HepG2 (cell line): ENCODE measurements around the gene KLF12. TPM values are rescaled to one million over a fixed set of nuclear protein-coding genes. Genes with fewer than 3 reads are reported as not detected.

Experiments used
- AHDC1 ChIP-seq: sonication (generic); formaldehyde crosslinking; IDR thresholded peaks from 2 replicates; pipeline ENCODE4 v1.5.1; 2020; ENCODE audit warnings: mild to moderate bottlenecking, missing genetic modification reagents, borderline replicate concordance
- ARID5B ChIP-seq: IDR thresholded peaks from 2 replicates; pipeline ENCODE4 v1.4.0; 2020; ENCODE audit warnings: mild to moderate bottlenecking, missing genetic modification reagents
- ARNT2 ChIP-seq: sonication (generic); formaldehyde crosslinking; IDR thresholded peaks from 2 replicates; pipeline ENCODE4 v1.8.0; 2022; ENCODE audit warnings: mild to moderate bottlenecking, low read depth, missing genetic modification reagents, moderate library complexity
- ATAD3A ChIP-seq: sonication (generic); formaldehyde crosslinking; IDR thresholded peaks from 2 replicates; pipeline ENCODE4 v1.4.0; 2020; ENCODE audit warnings: missing genetic modification reagents
- FOXP4 ChIP-seq: sonication (generic); formaldehyde crosslinking; IDR thresholded peaks from 2 replicates; pipeline ENCODE4 v1.4.0; 2020; ENCODE audit warnings: missing genetic modification reagents
- HMG20A ChIP-seq: IDR thresholded peaks from 2 replicates; pipeline ENCODE4 v1.6.1; 2016; ENCODE audit warnings: borderline replicate concordance
- MEF2D ChIP-seq: sonication (generic); formaldehyde crosslinking; IDR thresholded peaks from 2 replicates; pipeline ENCODE4 v1.5.1; 2020; ENCODE audit warnings: mild to moderate bottlenecking, missing genetic modification reagents
- MXI1 ChIP-seq: IDR thresholded peaks from 3 replicates; pipeline ENCODE4 v1.6.1; 2012; ENCODE audit warnings: low read depth, low read length, inconsistent platforms, borderline replicate concordance
- NR2F2 ChIP-seq: IDR thresholded peaks from 2 replicates; pipeline ENCODE4 v1.6.1; 2012; ENCODE audit warnings: low read depth, inconsistent platforms, borderline replicate concordance
- NR2F6 ChIP-seq, 2 experiments: IDR thresholded peaks; 2 replicates each; pipeline ENCODE4 v1.6.1; 2016; ENCODE audit warnings: antibody characterized with exemption in 1 of 2, mild to moderate bottlenecking in 1 of 2
- PITX1 ChIP-seq: sonication (generic); formaldehyde crosslinking; IDR thresholded peaks from 2 replicates; pipeline ENCODE4 v1.5.1; 2020; ENCODE audit warnings: mild to moderate bottlenecking, missing genetic modification reagents
- RARA ChIP-seq: IDR thresholded peaks from 2 replicates; pipeline ENCODE4 v1.6.1; 2016; ENCODE audit warnings: missing genetic modification reagents, missing compliant biosample characterization
- RCOR2 ChIP-seq: IDR thresholded peaks from 2 replicates; pipeline ENCODE4 v1.6.1; 2016; ENCODE audit warnings: missing biosample characterization, missing genetic modification reagents
- REPIN1 ChIP-seq: sonication (generic); formaldehyde crosslinking; IDR thresholded peaks from 2 replicates; pipeline ENCODE4 v1.8.0; 2022; ENCODE audit warnings: missing genetic modification reagents, low read depth, mild to moderate bottlenecking, borderline replicate concordance
- RFX5 ChIP-seq: IDR thresholded peaks from 2 replicates; pipeline ENCODE4 v1.6.1; 2011; ENCODE audit warnings: low read depth, low read length, improper control_type of control experiment
- SALL1 ChIP-seq: sonication (generic); formaldehyde crosslinking; IDR thresholded peaks from 2 replicates; pipeline ENCODE4 v1.8.0; 2022; ENCODE audit warnings: mild to moderate bottlenecking, missing genetic modification reagents
- SRY ChIP-seq: sonication (generic); formaldehyde crosslinking; IDR thresholded peaks from 2 replicates; pipeline ENCODE4 v1.8.0; 2022; ENCODE audit warnings: mild to moderate bottlenecking, missing genetic modification reagents
- ZBTB20 ChIP-seq: sonication (generic); formaldehyde crosslinking; IDR thresholded peaks from 2 replicates; pipeline ENCODE4 v1.8.1; 2023; ENCODE audit warnings: missing genetic modification reagents, low read depth, mild to moderate bottlenecking, borderline replicate concordance
- ZFP62 ChIP-seq: sonication (generic); formaldehyde crosslinking; IDR thresholded peaks from 2 replicates; pipeline ENCODE4 v1.4.0; 2020; ENCODE audit warnings: missing genetic modification reagents
- ZNF777 ChIP-seq: sonication (generic); formaldehyde crosslinking; IDR thresholded peaks from 2 replicates; pipeline ENCODE4 v1.4.0; 2020; ENCODE audit warnings: missing genetic modification reagents
- ZNF879 ChIP-seq: sonication (generic); formaldehyde crosslinking; IDR thresholded peaks from 2 replicates; pipeline ENCODE4 v1.8.1; 2023; ENCODE audit warnings: missing genetic modification reagents
- polyA plus RNA-seq, 8 experiments: library from polyadenylated mRNA; depleted of rRNA in 3 of 8; stranded (reverse) in 7 of 8; unstranded in 1 of 8; fragments of >200 nt; fragmentation: Illumina TruSeq in 4 of 8; extraction: Trizol in 4 of 8; gene quantifications; 2 replicates each; pipeline versions ENCODE4 v1.2.1 to v1.2.3, GENCODE V29; 2011 to 2016; ENCODE audit warnings: low read depth in 4 of 8, missing spikeins in 1 of 8, mixed read lengths in 1 of 8; ENCODE audit not compliant: insufficient read depth in 1 of 8
- total RNA-seq, 5 experiments: library from RNA; depleted of rRNA; stranded (reverse); fragments of >200 nt; fragmentation: Illumina TruSeq; extraction: Trizol; gene quantifications; 2 replicates each; pipeline ENCODE4 v1.2.3, GENCODE V29; 2016; ENCODE audit warnings: low read depth in 1 of 5

The KLF12 gene
- total and polyA plus RNA-seq, 2 of the 13 experiments (the other 11 are each of a cell fraction or from before 2014, with no cell fraction given) = 0.66 to 1.5 TPM

GRCh38 chr13:74131227-74131626, 3.0 kb downstream of the KLF12 start (continued):
- TF ChIP-seq NR2F2 (peak; percentile 72; the same call in 1 of the 2 replicates), FOXP4 (CRISPR knock-in tag) (peak; percentile 92), RCOR2 (CRISPR knock-in tag) (no peak), ZNF777 (CRISPR knock-in tag) (no peak), ARNT2 (no peak), SALL1 (CRISPR knock-in tag) (peak; percentile 80), AHDC1 (CRISPR knock-in tag) (peak; percentile 83), RFX5 (no peak), ZNF879 (no peak), MEF2D (CRISPR knock-in tag) (peak; percentile 44; the same call in 1 of the 2 replicates), RARA (peak; percentile 87), ATAD3A (CRISPR knock-in tag) (no peak), HMG20A (CRISPR knock-in tag) (peak; percentile 37; the same call in 1 of the 2 replicates), NR2F6 (IDR thresholded peaks at IDR 0.05) (peak; percentile 91), NR2F6 (CRISPR knock-in tag; IDR thresholded peaks at IDR 0.05) (peak; percentile 94), SRY (no peak), REPIN1 (0 out of 2 replicates have a peak, but pooled peaks have one; percentile 19), ZBTB20 (CRISPR knock-in tag) (peak; percentile 26; the same call in 1 of the 2 replicates), PITX1 (0 out of 2 replicates have a peak, but pooled peaks have one; percentile 14), ZFP62 (CRISPR knock-in tag) (no peak), MXI1 (no peak), ARID5B (peak; percentile 86)
